Activated CD8-positive, alpha-beta memory T cell treated with anti-CD3 and anti-CD28 coated beads for 48 hours (primary cell): ENCODE measurements around the gene TMX1.
"Not testable (repeated sequence)": the region's sequence is repeated elsewhere in the genome, so short reads cannot be mapped to it uniquely, and the experiment has no call there.

Experiments used
- DNase-seq, 3 experiments: peaks; one replicate each; pipeline ENCODE4 v3.0.0-alpha.2; 2020; ENCODE audit warnings: low read depth in 2 of 3, low spot score in 2 of 3

The TMX1 gene, protein sequence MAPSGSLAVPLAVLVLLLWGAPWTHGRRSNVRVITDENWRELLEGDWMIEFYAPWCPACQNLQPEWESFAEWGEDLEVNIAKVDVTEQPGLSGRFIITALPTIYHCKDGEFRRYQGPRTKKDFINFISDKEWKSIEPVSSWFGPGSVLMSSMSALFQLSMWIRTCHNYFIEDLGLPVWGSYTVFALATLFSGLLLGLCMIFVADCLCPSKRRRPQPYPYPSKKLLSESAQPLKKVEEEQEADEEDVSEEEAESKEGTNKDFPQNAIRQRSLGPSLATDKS

DNA sequence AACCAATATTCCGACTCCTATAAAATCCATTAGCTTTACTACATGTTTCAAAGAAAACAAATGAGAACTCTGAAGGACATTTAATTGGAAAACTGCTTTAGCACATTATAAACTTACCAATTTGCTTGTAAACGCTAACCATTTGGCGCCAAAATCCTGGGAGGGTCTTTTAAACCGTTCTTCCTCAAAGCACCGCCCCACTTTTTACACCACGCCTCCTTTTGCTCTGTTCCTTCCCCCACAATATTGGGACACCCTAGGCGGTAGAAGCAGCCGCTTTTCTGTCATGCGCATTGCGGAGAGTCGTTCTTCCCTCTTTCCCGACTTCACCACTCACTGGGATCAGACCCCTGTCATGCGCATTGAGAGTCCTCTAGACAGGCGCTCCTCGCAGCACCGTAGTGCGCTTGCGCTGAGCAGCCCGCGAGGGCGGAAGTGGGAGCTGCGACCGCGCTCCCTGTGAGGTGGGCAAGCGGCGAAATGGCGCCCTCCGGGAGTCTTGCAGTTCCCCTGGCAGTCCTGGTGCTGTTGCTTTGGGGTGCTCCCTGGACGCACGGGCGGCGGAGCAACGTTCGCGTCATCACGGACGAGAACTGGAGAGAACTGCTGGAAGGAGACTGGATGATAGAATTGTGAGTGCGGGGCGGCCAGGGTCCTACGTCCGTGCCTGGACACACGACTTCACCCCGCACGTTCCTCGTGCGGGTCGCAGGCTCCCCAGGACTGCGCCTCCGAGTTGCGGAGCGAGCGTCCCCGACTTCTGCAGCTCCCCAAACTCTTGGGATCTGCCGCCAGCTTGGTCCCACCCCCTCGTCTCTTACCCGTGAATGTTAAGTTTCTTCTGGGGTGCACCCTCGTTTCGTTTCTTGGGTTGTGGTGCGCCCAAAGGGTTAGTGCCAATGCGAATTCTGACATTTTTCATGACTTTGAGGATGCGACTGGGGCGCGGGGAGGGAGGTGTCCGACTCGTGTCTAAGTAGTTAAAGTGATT is at the start of gene TMX1:
TMX1 (plus strand) TSS at position 435 of the 991 bp plus-strand sequence; CDS start at position 481, 46 bp downstream.
- DNase-seq, result peak; percentile 74 to 90 (median 80)

DNA sequence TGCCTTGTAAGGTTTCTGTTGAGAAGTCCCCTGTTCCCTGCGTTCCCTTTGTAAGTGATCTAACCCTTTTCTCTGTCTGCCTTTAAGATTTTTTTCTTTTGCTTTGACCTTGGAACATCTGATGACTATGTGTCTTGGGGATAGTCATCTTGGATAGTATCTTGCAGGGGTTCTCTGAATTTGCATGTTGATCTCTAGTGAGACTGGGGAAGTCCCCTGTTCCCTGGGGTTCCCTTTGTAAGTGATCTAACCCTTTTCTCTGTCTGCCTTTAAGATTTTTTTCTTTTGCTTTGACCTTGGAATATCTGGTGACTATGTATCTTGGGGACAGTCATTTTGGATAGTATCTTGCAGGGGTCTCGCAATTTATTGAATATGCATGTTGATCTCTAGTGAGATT is 38.2 kb upstream of the TMX1 start:
- no peak for DNase-seq

DNA sequence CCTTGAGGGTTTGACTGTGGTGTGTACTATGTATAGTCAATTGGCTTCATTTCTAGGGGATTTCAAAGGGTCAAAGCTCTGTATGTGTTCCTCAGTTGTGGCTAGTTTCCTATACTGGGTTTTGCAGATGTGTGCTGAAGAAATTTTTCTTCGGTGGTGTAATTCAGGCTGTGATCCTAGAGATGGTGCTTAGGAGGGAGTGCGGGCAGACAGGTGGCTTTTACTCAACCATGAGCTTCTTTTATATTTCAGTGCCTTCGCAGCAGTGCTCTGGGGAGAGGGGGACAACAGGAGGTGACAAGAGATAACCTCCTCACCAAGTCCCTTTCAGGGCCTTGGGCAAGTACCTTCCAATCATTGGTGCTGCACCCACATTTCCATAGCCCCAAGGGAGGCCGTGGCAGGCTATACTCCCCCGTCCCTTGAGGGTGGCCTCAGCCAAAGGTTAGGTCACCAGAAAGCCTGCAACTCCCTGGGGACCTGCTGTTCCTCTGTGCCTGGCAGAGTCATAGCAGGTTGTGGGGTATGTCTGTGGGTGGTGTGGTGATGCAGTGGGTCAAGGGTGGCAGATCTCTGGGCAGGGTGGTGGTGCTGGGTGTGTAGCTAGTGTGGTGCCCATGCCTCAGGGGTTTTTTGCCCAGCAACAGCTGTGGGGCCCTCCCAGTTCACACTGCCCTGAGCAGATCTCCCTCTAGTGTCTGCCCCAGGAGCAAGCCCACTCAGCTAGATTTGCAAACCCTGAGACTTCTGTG is 37.0 kb upstream of the TMX1 start:
- no peak for DNase-seq

DNA sequence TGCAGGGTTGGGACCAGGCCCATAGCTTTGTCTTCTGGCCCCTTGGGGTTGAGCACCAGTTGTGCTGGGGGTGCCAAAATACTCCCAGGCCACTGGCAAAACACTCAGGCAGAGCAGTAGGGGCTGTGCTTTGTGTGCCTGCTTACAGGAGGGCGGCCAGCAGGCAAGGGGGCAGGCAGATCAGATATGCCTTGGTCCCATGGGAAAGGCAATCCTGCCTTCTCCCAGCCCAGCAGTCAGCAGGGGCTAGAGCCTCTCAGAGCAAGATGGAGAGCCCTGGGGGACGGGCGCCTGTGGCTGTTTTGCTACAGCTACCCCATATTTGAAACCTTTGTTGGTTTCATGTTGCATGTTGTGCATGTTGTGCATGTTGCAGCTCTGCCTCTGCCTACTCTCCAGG is 36.2 kb upstream of the TMX1 start:
- no peak for DNase-seq

DNA sequence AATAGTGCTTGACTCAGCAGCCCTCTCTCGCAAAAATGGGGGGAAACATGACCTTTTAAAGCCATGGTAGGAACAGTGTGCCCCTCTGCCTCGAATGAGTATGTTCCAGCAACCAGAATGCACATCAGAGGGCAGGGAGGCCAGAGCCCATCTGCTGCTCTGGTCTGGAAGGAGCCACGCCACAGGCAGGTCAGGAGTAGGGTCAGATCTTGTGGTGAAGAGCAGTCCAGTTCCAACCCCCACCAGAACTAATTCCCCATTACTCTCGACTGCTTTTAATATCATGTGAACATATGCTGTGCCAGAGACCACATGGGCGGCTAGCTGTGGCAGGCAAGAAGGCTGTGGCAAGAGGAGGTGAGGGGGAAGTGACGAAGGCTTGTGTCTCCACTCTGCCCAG is 34.6 kb upstream of the TMX1 start:
- DNase-seq, result no peak

DNA sequence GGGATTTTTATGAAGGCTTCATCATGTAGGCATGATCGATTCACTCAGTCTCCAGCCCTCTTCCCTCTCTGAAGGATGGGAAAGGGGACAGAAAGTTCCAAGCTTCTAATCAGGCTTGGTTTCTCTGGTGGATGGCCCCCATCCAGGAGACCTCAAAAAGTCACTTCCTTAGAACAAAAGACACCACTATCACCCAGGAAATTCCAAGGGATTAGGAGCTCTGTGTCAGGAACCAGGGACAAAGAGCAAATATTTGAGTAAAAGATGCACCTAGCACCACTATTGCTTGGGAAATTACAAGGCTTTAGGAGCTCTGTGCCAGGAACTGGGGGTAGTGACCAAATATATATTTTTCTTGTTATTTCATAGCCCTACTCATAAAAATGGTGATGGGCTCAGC is 33.6 kb upstream of the TMX1 start:
- DNase-seq, result no peak

DNA sequence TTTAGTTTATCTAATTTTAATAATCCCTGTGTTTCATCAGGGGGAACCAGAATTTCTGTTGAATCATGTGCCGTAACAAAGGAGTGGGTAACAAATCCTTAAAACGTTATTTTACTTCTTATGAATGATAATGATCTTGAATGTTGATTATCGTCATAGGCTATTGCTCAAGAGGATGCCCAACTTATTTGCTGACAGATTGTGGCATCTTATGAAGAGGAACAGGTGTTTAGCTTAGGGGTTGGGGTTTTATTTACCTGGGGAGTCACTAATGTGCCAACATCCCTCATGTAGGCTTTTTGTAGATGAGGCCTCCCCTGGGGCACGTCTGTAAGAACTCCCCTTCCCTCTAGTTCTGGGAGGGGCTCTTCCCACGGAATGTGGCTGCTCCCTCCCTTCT is 32.4 kb upstream of the TMX1 start:
- no peak for DNase-seq

DNA sequence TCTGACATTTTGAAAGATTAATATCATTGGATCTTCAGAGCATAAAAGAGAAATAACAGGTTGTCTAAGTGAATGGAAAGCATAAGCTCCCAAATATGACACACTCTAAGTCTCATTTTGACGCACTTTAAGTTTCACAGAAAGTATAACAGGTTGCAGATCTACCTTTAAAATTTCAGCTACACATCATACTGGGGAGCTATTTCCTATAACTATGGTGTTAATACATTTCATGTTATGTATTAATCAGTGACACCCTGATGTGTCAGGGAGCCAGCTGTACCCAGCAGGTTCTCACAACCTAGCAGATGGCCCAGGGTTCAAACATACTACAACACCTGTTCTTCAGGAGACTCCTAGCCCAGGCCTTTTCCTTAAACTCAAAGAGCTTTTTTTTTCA is 31.1 kb upstream of the TMX1 start:
- DNase-seq, result no peak

DNA sequence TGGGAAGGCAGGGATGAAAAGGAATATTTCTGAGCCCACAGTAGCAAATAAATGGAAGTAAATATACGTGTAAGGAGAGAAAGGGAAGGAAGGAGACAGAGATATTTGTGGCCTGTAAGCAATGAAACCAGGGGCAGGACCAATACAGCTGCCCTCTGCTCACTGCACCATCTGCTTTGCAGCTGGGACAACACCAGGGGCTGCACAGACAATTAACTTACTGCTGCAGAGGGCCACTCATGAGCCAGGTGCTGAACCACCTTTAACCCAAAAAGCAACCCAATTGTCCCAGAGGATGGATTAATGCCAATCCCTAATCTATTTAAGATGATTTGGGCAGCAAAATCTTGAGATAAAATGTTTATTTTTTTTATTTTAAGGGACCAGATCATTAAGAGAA is 30.6 kb upstream of the TMX1 start:
- DNase-seq, result no peak

DNA sequence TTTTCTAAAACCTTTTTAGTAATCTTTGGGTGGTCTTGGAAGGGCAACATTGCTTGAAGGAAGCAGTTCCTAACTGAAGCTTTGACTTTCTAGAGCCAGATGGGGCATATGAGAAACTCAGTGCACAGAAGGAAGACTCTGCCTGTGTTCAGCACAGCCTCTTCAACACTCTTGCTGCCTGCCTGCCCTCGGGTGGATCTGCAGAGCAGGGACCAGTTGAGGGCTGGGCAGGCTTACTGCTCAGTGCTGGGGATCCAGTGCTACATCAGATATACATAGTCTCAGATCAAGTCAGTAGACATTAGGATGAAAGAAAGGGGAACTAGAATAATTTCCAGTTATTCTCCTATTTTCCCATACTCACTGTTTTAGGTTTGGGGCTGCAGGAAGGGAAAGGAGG is 29.5 kb upstream of the TMX1 start:
- no peak for DNase-seq

DNA sequence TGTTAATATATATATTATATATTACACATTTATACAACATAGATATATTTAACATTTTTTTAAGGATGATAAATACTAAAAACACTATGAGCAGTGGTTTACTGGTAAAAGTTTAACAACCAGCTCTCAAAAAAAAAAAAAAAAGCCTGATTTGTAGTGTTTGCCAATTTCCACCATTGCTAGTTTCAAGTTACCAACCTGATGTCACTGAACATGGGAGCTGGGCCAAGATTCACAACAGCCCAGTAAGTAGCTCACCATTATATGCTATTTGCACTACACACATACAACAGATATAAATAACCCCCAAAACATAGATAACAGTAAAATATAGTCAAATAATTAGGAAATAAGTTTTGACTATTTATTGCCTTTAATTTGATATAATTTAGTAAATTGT is 28.9 kb upstream of the TMX1 start:
- no peak for DNase-seq

DNA sequence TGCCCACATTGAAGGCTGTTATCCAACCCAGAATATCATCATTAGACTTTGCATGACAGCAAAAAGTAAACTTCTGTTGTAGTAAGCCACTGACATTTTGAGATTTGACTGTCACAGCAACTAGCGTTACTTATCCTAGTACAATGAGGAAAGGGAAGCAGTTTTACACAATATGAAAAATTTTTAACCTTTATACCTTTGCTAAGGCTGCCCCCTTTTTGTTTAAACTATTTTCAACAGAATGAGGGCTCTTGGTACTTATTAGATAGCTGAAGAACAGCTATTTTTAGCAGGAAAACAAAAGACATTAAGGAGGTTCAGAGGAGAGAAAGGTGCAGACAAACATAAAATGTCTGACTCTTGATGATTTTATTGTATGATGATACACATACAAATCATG is 23.4 kb upstream of the TMX1 start:
- DNase-seq, result no peak

DNA sequence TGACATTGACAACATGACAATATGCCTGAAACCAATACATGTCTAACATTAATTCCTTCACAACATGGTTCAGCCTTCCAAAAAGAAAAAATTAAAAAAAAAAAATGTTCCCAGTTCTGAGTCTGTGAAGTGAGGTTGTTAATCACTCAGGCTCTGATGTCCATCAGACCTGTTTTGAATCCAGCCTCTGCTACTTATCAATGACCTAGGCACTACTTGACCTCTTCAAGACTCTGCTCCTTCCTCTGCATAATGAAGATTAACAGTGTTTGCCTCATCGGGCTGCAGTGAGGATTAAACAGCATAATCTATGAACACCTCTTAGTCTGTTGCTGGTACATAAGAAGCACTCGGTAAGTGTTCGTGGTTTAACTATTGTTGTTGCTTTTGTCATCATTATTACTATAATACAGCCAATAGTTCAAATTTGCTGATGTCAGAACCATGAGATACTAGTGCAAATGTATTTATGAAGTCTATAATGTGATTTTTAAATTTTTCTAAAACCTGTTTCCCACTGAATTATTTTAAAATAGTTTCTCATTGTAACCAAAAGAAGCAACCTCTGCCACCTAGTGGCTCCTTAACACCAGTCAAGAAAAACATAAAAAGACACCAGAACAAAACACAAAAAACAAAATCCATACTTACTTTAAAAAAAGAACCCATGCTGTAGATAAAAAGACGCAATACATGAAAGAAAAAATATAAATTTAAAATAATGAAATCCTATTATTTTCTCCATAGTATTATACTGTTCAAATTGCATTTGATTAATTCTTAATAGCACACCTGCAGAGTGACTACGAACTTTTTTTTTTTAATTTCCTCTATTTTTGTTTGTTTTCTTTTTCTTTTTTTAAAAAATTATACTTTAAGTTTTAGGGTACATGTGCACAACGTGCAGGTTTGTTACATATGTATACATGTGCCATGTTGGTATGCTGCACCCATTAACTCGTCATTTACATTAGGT is 20.3 kb upstream of the TMX1 start:
- DNase-seq, result no peak

DNA sequence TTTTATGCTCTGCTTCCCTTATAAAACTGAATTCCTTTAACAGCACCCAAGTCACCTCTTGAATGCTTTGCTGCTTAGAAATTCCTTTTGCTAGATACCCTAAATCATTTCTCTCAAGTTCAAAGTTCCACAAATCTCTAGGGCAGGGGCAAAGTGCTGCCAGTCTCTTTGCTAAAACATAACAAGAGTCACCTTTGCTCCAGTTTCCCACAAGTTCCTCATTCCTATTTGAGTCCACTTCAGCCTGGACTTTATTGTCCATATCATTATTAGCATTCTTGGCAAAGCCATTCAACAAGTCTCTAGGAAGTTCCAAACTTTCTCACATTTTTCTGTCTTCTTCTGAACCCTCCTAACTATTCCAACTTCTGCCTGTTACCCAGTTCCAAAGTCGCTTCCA is 16.6 kb upstream of the TMX1 start:
- not testable (repeated sequence) for DNase-seq

DNA sequence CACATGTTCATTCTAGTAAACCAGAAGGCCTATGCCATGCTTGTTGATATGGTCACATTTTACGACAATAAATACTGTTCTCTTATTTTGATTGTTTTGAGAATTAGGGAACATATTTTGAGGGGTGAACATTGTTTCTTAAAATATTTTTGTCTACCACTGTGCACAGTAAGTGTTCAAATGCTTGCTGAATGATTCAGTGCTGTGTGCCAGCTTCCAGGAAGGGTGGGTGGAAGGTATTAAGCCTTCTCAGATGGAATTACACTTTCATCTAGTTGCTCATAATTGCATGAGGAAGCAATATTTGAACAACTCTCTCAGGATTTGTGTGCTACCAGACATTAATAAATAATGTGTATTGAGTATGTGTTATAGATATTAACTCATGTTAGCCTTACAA is 15.5 kb upstream of the TMX1 start:
- no peak for DNase-seq

DNA sequence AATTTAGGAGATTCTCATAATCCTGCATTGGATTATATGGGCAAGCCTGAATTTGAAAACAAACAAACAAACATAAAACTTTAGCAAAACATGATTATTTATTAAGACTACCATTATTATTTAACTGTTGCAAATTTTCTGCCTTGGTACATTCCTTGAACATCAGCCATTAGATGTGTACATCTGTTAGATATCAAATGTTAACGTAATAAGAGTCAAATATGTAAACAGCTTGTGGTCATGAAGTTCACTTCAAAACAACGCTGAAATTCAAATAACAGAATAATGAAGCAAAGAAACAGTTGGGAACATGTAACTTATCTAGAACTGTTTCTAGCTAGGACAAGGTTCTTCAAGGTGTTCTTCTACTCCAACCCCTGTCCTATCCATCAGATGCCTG is 14.3 kb upstream of the TMX1 start:
- DNase-seq, result no peak

DNA sequence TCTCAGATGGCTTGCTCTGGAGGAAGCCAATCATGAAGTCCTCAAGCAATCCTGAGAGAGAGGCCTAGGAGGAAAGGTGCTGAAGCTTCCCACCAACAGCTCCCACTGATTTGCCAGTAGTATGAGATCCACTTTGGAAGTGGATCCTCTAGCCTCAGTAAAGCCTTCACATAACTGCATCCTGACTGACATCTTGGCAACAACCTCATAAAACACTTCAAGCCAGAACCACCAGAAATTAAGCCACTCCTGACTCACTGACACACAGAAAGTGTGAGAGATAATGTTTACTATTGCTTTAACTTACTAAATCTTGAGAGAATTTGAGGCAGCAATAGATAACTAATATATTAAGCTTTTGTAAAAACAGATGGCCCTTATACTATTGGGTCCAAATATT is 11.7 kb upstream of the TMX1 start:
- DNase-seq, result no peak

DNA sequence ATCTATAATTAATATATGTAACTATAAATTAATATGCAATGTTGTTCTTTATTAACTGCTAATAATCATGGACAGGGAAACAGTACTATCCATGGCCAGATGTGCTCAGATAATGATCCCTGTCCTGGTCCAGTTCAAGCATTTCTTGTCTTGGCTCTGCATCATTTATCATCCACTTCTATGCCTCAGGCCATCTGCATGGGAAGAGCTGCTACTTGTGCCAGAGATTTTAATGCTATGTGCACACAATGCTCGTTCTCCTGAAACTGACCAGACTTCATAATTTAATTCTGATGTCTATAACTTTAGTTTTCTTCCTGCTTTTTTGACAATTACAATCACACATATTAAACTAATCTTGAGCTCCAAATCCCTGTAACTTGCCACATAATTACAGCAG is 11.2 kb upstream of the TMX1 start:
- no peak for DNase-seq

DNA sequence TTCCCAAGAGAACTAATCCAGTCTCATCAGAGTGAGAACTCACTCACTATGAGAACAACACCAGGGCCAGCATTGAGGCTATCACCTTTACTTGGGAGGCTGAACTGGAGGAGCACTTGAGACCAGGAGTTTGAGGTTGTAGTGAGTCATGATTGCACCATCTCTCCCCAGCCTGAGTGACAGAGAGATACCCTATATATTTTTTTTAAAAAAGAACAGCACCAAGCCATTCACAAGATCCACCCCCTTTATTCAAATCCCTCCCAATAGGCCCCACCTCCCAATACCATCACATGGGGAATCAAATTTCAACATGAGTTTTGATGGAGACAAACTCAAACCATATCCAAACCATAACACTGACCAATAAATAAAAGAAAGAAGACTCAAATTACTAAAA is 3.7 kb upstream of the TMX1 start:
- no peak for DNase-seq

DNA sequence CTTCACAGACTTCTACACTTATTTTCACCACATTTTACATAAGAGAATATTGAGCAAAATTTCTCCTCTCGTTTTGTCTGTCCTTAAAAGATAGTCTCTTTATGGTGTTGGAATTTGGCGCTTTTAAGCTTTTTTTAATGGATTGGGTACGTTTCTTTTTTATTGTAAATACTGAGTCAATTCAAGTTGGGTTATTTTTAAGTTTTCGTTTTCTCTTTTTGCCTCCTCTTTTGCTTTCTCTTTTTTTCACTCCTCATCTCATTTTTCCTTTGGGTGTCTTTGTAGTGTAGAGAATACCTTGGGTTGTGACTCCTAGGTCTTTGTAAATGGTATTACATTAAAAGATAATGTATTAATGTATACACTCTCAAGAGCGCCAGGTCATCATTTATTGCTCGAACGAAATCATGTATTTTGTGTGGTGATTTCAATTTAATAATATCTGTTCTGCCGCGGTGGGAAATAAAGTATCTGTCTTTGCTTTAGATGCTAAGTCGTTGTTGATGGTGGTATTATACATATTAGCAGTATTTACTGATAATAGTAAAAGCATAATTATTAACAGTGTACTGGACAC is 845 bp downstream of the TMX1 start:
- DNase-seq, result no peak
